ENCODE results near the gene CCDC188. TPM values are rescaled to one million over a fixed set of nuclear protein-coding genes. Genes with fewer than 3 reads are reported as not detected.
A peak's percentile ranks its signal among the peaks of the same experiment; 100 is the strongest.

CCDC188 gene
- total and polyA plus RNA-seq, 9 of the 15 experiments (the other 6 are each of a cell fraction or from before 2014, with no cell fraction given): not detected

DNA sequence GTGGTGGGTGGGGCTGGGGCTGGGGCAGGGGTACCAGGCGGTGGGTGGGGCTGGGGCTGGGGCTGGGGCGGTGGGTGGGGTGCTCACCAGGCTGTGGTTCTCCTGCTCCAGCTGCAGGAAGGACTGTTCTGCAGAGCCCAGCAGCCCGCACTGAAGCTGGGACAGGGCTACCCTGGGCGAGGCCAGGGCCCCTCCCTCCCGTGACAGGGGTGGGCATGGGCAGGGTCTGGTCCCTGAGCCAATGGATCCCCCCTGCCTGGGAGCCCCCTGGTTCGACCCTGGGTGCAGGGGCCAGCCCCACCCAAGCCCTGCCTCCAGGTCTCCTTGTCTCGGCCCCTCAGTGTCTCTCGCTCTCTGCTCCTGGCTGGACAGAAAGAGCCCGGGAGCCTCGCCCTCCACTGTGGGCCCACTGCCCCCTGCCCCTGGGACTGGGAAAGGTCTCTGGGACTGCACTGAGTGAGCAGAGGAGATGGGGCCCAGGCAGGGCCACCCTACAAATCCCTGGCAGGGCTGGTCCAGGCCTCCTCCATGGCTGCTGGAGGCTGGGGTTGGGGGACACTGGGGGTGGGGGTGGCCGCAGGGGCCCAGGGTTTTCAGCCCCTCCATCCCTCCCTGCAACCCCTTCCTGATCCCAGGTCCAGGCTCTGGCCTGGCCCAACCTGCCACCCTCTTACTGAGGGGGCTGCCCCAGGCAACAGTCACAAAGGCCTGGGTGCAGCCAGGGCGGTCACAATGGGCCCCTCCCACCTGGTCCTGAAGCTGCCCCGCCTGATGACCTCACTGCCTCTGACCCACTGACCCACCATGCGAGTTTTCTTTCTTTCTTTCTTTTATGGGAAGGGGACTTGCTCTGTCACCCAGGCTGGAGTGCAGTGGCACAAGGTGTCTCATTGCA lies at the start of gene CCDC188 (continued):
- TF ChIP-seq, protein P1, sequence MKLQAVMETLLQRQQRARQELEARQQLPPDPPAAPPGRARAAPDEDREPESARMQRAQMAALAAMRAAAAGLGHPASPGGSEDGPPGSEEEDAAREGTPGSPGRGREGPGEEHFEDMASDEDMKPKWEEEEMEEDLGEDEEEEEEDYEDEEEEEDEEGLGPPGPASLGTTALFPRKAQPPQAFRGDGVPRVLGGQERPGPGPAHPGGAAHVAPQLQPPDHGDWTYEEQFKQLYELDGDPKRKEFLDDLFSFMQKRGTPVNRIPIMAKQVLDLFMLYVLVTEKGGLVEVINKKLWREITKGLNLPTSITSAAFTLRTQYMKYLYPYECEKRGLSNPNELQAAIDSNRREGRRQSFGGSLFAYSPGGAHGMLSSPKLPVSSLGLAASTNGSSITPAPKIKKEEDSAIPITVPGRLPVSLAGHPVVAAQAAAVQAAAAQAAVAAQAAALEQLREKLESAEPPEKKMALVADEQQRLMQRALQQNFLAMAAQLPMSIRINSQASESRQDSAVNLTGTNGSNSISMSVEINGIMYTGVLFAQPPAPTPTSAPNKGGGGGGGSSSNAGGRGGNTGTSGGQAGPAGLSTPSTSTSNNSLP (IDR thresholded peaks at IDR 0.05; ENCODE audit: borderline replicate concordance, low read depth, low read length): no peak
- TF ChIP-seq, protein P2, sequence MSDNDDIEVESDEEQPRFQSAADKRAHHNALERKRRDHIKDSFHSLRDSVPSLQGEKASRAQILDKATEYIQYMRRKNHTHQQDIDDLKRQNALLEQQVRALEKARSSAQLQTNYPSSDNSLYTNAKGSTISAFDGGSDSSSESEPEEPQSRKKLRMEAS (CRISPR knock-in tag; IDR thresholded peaks at IDR 0.05): no peak; the same call in 1 of the 2 replicates
- TF ChIP-seq HNRNPUL1 (IDR thresholded peaks at IDR 0.05; ENCODE audit: low read length): no peak
- TF ChIP-seq OTX1 (CRISPR knock-in tag; IDR thresholded peaks at IDR 0.05): 0 out of 2 replicates have a peak, but pooled peaks have one; percentile 27
- TF ChIP-seq NR2F6 (CRISPR knock-in tag; IDR thresholded peaks at IDR 0.05): no peak
- no peak for TF ChIP-seq ZC3H11A (IDR thresholded peaks at IDR 0.05; ENCODE audit: low read depth, low read length)
- TF ChIP-seq, protein P3, sequence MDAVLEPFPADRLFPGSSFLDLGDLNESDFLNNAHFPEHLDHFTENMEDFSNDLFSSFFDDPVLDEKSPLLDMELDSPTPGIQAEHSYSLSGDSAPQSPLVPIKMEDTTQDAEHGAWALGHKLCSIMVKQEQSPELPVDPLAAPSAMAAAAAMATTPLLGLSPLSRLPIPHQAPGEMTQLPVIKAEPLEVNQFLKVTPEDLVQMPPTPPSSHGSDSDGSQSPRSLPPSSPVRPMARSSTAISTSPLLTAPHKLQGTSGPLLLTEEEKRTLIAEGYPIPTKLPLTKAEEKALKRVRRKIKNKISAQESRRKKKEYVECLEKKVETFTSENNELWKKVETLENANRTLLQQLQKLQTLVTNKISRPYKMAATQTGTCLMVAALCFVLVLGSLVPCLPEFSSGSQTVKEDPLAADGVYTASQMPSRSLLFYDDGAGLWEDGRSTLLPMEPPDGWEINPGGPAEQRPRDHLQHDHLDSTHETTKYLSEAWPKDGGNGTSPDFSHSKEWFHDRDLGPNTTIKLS (IDR thresholded peaks at IDR 0.05; ENCODE audit: borderline replicate concordance, low read depth): no peak
- TF ChIP-seq, protein P4, sequence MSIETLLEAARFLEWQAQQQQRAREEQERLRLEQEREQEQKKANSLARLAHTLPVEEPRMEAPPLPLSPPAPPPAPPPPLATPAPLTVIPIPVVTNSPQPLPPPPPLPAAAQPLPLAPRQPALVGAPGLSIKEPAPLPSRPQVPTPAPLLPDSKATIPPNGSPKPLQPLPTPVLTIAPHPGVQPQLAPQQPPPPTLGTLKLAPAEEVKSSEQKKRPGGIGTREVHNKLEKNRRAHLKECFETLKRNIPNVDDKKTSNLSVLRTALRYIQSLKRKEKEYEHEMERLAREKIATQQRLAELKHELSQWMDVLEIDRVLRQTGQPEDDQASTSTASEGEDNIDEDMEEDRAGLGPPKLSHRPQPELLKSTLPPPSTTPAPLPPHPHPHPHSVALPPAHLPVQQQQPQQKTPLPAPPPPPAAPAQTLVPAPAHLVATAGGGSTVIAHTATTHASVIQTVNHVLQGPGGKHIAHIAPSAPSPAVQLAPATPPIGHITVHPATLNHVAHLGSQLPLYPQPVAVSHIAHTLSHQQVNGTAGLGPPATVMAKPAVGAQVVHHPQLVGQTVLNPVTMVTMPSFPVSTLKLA (conservative IDR thresholded peaks at IDR 0.05): no peak
- TF ChIP-seq, protein P5, sequence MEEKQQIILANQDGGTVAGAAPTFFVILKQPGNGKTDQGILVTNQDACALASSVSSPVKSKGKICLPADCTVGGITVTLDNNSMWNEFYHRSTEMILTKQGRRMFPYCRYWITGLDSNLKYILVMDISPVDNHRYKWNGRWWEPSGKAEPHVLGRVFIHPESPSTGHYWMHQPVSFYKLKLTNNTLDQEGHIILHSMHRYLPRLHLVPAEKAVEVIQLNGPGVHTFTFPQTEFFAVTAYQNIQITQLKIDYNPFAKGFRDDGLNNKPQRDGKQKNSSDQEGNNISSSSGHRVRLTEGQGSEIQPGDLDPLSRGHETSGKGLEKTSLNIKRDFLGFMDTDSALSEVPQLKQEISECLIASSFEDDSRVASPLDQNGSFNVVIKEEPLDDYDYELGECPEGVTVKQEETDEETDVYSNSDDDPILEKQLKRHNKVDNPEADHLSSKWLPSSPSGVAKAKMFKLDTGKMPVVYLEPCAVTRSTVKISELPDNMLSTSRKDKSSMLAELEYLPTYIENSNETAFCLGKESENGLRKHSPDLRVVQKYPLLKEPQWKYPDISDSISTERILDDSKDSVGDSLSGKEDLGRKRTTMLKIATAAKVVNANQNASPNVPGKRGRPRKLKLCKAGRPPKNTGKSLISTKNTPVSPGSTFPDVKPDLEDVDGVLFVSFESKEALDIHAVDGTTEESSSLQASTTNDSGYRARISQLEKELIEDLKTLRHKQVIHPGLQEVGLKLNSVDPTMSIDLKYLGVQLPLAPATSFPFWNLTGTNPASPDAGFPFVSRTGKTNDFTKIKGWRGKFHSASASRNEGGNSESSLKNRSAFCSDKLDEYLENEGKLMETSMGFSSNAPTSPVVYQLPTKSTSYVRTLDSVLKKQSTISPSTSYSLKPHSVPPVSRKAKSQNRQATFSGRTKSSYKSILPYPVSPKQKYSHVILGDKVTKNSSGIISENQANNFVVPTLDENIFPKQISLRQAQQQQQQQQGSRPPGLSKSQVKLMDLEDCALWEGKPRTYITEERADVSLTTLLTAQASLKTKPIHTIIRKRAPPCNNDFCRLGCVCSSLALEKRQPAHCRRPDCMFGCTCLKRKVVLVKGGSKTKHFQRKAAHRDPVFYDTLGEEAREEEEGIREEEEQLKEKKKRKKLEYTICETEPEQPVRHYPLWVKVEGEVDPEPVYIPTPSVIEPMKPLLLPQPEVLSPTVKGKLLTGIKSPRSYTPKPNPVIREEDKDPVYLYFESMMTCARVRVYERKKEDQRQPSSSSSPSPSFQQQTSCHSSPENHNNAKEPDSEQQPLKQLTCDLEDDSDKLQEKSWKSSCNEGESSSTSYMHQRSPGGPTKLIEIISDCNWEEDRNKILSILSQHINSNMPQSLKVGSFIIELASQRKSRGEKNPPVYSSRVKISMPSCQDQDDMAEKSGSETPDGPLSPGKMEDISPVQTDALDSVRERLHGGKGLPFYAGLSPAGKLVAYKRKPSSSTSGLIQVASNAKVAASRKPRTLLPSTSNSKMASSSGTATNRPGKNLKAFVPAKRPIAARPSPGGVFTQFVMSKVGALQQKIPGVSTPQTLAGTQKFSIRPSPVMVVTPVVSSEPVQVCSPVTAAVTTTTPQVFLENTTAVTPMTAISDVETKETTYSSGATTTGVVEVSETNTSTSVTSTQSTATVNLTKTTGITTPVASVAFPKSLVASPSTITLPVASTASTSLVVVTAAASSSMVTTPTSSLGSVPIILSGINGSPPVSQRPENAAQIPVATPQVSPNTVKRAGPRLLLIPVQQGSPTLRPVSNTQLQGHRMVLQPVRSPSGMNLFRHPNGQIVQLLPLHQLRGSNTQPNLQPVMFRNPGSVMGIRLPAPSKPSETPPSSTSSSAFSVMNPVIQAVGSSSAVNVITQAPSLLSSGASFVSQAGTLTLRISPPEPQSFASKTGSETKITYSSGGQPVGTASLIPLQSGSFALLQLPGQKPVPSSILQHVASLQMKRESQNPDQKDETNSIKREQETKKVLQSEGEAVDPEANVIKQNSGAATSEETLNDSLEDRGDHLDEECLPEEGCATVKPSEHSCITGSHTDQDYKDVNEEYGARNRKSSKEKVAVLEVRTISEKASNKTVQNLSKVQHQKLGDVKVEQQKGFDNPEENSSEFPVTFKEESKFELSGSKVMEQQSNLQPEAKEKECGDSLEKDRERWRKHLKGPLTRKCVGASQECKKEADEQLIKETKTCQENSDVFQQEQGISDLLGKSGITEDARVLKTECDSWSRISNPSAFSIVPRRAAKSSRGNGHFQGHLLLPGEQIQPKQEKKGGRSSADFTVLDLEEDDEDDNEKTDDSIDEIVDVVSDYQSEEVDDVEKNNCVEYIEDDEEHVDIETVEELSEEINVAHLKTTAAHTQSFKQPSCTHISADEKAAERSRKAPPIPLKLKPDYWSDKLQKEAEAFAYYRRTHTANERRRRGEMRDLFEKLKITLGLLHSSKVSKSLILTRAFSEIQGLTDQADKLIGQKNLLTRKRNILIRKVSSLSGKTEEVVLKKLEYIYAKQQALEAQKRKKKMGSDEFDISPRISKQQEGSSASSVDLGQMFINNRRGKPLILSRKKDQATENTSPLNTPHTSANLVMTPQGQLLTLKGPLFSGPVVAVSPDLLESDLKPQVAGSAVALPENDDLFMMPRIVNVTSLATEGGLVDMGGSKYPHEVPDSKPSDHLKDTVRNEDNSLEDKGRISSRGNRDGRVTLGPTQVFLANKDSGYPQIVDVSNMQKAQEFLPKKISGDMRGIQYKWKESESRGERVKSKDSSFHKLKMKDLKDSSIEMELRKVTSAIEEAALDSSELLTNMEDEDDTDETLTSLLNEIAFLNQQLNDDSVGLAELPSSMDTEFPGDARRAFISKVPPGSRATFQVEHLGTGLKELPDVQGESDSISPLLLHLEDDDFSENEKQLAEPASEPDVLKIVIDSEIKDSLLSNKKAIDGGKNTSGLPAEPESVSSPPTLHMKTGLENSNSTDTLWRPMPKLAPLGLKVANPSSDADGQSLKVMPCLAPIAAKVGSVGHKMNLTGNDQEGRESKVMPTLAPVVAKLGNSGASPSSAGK (IDR thresholded peaks at IDR 0.05): no peak
